IgD-negative memory B cell (primary cell): ENCODE results near the gene STPG4. TPM values are rescaled to one million over a fixed set of nuclear protein-coding genes. Genes with fewer than 3 reads are reported as not detected.
"Not testable (repeated sequence)": the region's sequence is repeated elsewhere in the genome, so short reads cannot be mapped to it uniquely, and the experiment has no call there.

Experiments
- H3K27ac Mint-ChIP-seq, 3 donors: one replicate each; pipeline ENCODE4 v1.8.0; 2020 to 2022; ENCODE audit warnings: mild to moderate bottlenecking in 3 of 3, mixed read lengths in 3 of 3, moderate library complexity in 1 of 3
- H3K27me3 Mint-ChIP-seq: one replicate; pipeline ENCODE4 v1.8.0; 2021; ENCODE audit warnings: mixed read lengths
- H3K36me3 Mint-ChIP-seq: one replicate; pipeline ENCODE4 v1.8.0; 2020; ENCODE audit warnings: mild to moderate bottlenecking, mixed read lengths
- H3K4me1 Mint-ChIP-seq, 3 donors: one replicate each; pipeline ENCODE4 v1.8.0; 2020 to 2022; ENCODE audit warnings: mixed read lengths in 3 of 3, mild to moderate bottlenecking in 1 of 3
- H3K4me3 Mint-ChIP-seq, 4 donors: one replicate each; pipeline ENCODE4 v1.8.0; 2020 to 2022; ENCODE audit warnings: mild to moderate bottlenecking in 4 of 4, mixed read lengths in 4 of 4, moderate library complexity in 3 of 4
- H3K9me3 Mint-ChIP-seq, 3 donors: one replicate each; pipeline ENCODE4 v1.8.0; 2020 to 2021; ENCODE audit warnings: mixed read lengths in 3 of 3, mild to moderate bottlenecking in 1 of 3
- polyA plus RNA-seq: library from polyadenylated mRNA; unstranded; fragments of 300-500 nt; fragmentation: Illumina TruSeq; gene quantifications from one replicate; pipeline ENCODE4 v1.2.3, GENCODE V29; 2021

STPG4 gene
- polyA plus RNA-seq, 1 donor from 2014 or later: not detected

- peaks cover 0 to 2% (median 0%) of the 10 kb centered on the region in 3 donors for H3K4me1 Mint-ChIP-seq
- peaks cover 4% of the 10 kb centered on the region for H3K36me3 Mint-ChIP-seq
- H3K27ac Mint-ChIP-seq: no peak overlapping the region
- peaks cover 4 to 7% (median 5%) of the 10 kb centered on the region in 3 donors for H3K9me3 Mint-ChIP-seq
- no peaks in the 10 kb centered on the region for H3K27me3 Mint-ChIP-seq
- no peak overlapping the region for H3K4me3 Mint-ChIP-seq
Measured at GRCh38 chr2:47127862-47128543, 27.1 kb downstream of the STPG4 start.

- no peak overlapping the region for H3K27ac Mint-ChIP-seq
- peaks cover 4 to 7% (median 5%) of the 10 kb centered on the region in 3 donors for H3K9me3 Mint-ChIP-seq
- H3K4me3 Mint-ChIP-seq: no peak overlapping the region
- H3K36me3 Mint-ChIP-seq: peaks cover 4% of the 10 kb centered on the region
- H3K27me3 Mint-ChIP-seq: no peaks in the 10 kb centered on the region
- peaks cover 0 to 2% (median 0%) of the 10 kb centered on the region in 3 donors for H3K4me1 Mint-ChIP-seq
Measured at GRCh38 chr2:47126783-47127182, 28.3 kb downstream of the STPG4 start.

GRCh38 chr2:47124740-47125139 lies 30.4 kb downstream of the STPG4 start:
- H3K4me1 Mint-ChIP-seq, H3K27me3 Mint-ChIP-seq, H3K9me3 Mint-ChIP-seq, H3K4me3 Mint-ChIP-seq, H3K27ac Mint-ChIP-seq, H3K36me3 Mint-ChIP-seq: not testable (repeated sequence)

DNA sequence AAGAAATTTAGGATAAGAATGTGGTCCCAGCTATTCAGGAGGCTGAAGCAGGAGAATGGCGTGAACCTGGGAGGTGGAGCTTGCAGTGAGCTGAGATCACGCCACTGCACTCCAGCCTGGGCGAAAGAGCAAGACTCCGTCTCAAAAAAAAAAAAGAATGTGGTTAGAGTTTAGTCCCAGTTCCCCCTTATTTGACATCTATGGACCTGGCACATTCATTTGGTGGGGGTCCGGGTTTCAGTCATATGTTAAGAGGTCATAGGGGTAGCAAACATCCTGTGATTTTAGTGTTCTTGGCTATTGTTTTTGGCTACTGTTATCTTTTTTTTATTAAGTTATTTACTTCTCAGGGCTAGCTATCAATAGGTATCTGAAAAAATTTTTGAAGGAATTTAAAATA lies 34.7 kb downstream of the STPG4 start:
- not testable (repeated sequence) for H3K27ac Mint-ChIP-seq, H3K36me3 Mint-ChIP-seq, H3K27me3 Mint-ChIP-seq, H3K9me3 Mint-ChIP-seq, H3K4me3 Mint-ChIP-seq, H3K4me1 Mint-ChIP-seq

- peaks cover 0 to 4% (median 0%) of the 10 kb centered on the region in 3 donors for H3K4me1 Mint-ChIP-seq
- no peaks in the 10 kb centered on the region for H3K36me3 Mint-ChIP-seq
- H3K4me3 Mint-ChIP-seq: no peak overlapping the region
- H3K27me3 Mint-ChIP-seq: peaks cover 1% of the 10 kb centered on the region
- H3K9me3 Mint-ChIP-seq: no peaks in the 10 kb centered on the region
- H3K27ac Mint-ChIP-seq: no peak overlapping the region
Measured at GRCh38 chr2:47119001-47119400, 36.1 kb downstream of the STPG4 start.

GRCh38 chr2:47118581-47118980 lies 36.5 kb downstream of the STPG4 start:
- no peak overlapping the region for H3K27ac Mint-ChIP-seq
- H3K4me3 Mint-ChIP-seq: no peak overlapping the region
- no peaks in the 10 kb centered on the region for H3K9me3 Mint-ChIP-seq
- peaks cover 1% of the 10 kb centered on the region for H3K27me3 Mint-ChIP-seq
- peaks cover 0 to 4% (median 0%) of the 10 kb centered on the region in 3 donors for H3K4me1 Mint-ChIP-seq
- H3K36me3 Mint-ChIP-seq: no peaks in the 10 kb centered on the region

DNA sequence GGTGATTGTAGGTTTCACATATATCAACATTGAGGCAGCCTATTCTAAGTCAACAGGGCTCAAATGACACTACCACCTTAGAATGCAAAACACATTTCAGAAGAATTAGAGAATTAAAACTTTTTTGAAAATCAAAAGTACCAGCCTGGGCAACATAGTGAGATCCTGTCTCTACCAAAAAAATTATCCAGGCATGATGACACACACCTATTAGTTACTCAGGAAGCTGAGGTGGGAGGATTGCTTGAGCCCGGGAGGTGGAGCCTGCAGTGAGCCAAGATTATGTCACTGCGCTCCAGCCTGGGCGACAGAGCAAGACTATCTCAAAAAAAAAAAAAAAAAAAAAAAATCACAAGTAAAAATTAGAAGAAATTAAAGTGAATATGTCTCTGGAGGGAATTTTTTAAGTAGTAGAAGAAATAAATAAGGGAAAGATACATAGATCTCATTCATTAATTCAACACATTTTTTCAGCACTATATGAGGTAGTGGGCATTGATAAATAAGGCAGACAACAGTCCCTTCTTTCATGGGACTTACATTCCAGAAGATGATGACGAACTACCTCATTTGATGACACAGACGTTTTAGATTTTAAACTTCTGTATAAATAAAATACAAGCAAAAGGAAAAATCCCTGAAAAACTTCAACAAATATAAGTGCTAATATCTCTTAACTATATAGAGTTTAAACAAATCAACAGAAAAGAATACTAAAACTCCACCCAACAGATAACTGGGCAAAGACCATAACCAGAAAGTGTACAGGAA lies 42.3 kb downstream of the STPG4 start:
- H3K4me1 Mint-ChIP-seq: peaks cover 0 to 2% (median 0%) of the 10 kb centered on the region in 3 donors
- no peak overlapping the region for H3K4me3 Mint-ChIP-seq
- peaks cover 3% of the 10 kb centered on the region for H3K36me3 Mint-ChIP-seq
- H3K27ac Mint-ChIP-seq: no peak overlapping the region
- H3K9me3 Mint-ChIP-seq: no peaks in the 10 kb centered on the region
- no peaks in the 10 kb centered on the region for H3K27me3 Mint-ChIP-seq

GRCh38 chr2:47109680-47110079 lies 45.4 kb downstream of the STPG4 start:
- H3K27me3 Mint-ChIP-seq: no peaks in the 10 kb centered on the region
- H3K36me3 Mint-ChIP-seq: peaks cover 3% of the 10 kb centered on the region

GRCh38 chr2:47109007-47109375 lies 46.1 kb downstream of the STPG4 start:
- peaks cover 3% of the 10 kb centered on the region for H3K36me3 Mint-ChIP-seq
- no peak overlapping the region for H3K4me3 Mint-ChIP-seq
- no peaks in the 10 kb centered on the region for H3K9me3 Mint-ChIP-seq
- no peak overlapping the region for H3K27ac Mint-ChIP-seq
- no peaks in the 10 kb centered on the region for H3K27me3 Mint-ChIP-seq
- H3K4me1 Mint-ChIP-seq: no peaks in the 10 kb centered on the region

More at GRCh38 chr2:47109680-47110079, 45.4 kb downstream of the STPG4 start:
- no peak overlapping the region for H3K27ac Mint-ChIP-seq
- H3K9me3 Mint-ChIP-seq: no peaks in the 10 kb centered on the region
- H3K4me3 Mint-ChIP-seq: no peak overlapping the region
- no peaks in the 10 kb centered on the region for H3K4me1 Mint-ChIP-seq

DNA sequence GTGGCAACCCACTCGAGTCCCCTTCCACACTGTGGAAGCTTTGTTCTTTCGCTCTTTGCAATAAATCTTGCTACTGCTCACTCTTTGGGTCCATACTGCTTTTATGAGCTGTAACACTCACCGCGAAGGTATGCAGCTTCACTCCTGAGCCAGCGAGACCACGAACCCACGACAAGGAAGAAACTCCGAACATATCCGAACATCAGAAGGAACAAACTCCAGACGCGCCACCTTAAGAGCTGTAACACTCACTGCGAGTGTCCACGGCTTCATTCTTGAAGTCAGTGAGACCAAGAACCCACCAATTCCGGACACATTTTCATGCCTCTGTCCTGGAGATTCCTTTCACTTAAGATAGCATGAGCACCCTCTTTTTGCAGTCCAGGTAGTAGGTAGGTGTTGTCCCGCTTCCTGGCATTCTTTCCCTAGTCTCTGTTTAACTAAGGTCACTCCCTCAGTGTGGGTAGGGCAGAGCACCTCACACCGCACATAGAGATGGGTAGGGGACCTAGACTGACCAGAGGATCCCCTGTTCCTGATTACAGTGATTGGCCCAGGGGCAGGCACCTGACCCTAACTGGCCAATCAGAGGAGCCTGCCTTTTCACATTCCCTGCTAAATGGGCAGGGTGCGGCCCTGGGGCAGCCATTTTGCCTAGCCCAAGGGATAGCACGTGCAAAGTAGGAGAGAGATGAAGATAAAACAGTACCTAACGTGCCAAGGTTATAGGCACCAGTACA lies 46.7 kb downstream of the STPG4 start:
- H3K4me1 Mint-ChIP-seq, H3K36me3 Mint-ChIP-seq, H3K9me3 Mint-ChIP-seq, H3K4me3 Mint-ChIP-seq, H3K27me3 Mint-ChIP-seq: not testable (repeated sequence)
- peak overlapping the region in 1 of 3 donors; percentile 65 for H3K27ac Mint-ChIP-seq

GRCh38 chr2:47107201-47107600 lies 47.9 kb downstream of the STPG4 start:
- H3K36me3 Mint-ChIP-seq, H3K27me3 Mint-ChIP-seq, H3K4me1 Mint-ChIP-seq, H3K9me3 Mint-ChIP-seq, H3K4me3 Mint-ChIP-seq: not testable (repeated sequence)
- H3K27ac Mint-ChIP-seq: peak overlapping the region in 1 of 3 donors; percentile 39

DNA sequence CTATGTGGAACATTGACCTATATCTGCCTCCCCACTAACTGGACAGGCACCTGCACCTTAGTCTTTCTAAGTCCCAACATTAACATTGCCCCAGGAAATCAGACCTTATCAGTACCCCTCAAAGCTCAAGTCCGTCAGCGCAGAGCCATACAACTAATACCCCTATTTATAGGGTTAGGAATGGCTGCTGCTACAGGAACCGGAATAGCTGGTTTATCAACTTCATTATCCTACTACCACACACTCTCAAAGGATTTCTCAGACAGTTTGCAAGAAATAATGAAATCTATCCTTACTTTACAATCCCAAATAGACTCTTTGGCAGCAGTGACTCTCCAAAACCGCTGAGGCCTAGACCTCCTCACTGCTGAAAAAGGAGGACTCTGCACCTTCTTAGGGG lies 48.9 kb downstream of the STPG4 start:
- not testable (repeated sequence) for H3K9me3 Mint-ChIP-seq, H3K36me3 Mint-ChIP-seq, H3K27ac Mint-ChIP-seq, H3K4me3 Mint-ChIP-seq, H3K27me3 Mint-ChIP-seq, H3K4me1 Mint-ChIP-seq

GRCh38 chr2:47099712-47100111 lies 55.4 kb downstream of the STPG4 start:
- H3K27ac Mint-ChIP-seq, H3K4me1 Mint-ChIP-seq, H3K27me3 Mint-ChIP-seq, H3K36me3 Mint-ChIP-seq, H3K9me3 Mint-ChIP-seq, H3K4me3 Mint-ChIP-seq: not testable (repeated sequence)

DNA sequence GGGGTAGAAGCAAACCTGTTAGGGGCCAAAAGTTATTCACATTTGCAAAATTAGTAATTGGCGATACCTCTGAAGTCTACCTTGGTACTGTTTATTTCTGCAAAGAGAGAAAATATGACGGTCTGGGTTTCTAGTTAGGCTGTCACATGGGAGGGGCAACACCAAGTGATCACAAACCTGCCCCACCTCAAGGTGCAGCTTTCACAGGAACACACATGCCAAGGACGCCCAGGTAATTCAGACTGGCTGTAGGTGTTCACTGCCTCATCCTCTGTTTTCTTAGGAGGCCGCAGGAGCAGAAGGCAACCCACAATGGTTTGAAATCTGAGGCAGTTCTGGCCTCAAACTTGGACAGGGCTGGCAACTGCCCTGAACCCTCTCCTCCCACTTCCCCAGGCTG lies 56.2 kb downstream of the STPG4 start:
- H3K36me3 Mint-ChIP-seq: no peaks in the 10 kb centered on the region
- no peak overlapping the region for H3K27ac Mint-ChIP-seq
- no peaks in the 10 kb centered on the region for H3K9me3 Mint-ChIP-seq
- H3K4me1 Mint-ChIP-seq: peaks cover 0 to 1% (median 0%) of the 10 kb centered on the region in 3 donors
- peaks cover 1% of the 10 kb centered on the region for H3K27me3 Mint-ChIP-seq
- no peak overlapping the region for H3K4me3 Mint-ChIP-seq

DNA sequence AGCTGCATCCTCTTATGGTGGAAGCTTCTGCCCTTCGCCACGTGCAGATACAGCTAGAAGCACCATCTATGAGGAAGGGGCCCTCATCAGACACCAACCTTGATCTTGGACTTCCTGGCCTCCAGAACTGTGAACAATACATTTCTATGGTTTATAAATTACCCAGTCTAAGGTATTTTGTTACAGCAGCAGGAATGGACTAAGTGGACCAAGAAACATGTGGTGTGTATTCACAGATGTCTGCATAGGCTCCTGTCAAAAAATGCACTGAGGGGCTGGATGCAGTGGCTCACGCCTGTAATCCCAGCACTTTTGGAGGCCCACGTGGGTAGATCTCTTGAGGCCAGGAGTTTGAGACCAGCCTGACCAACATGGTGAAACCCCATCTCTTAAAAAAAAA lies 57.5 kb downstream of the STPG4 start:
- Mint-ChIP-seq H3K4me3 (no peak overlapping the region), H3K36me3 (no peaks in the 10 kb centered on the region), H3K9me3 (no peaks in the 10 kb centered on the region)

More for the DNA sequence above, 57.5 kb downstream of the STPG4 start:
- H3K27me3 Mint-ChIP-seq: peaks cover 1% of the 10 kb centered on the region
- peak overlapping the region in 1 of 3 donors; percentile 74 for H3K27ac Mint-ChIP-seq
- peaks cover 0 to 1% (median 0%) of the 10 kb centered on the region in 3 donors for H3K4me1 Mint-ChIP-seq
